CD8-positive, alpha-beta memory T cell (primary cell): ENCODE measurements around the gene OR7C1. TPM values are rescaled to one million over a fixed set of nuclear protein-coding genes. Genes with fewer than 3 reads are reported as not detected.
"Not testable (repeated sequence)": the region's sequence is repeated elsewhere in the genome, so short reads cannot be mapped to it uniquely, and the experiment has no call there.

Experiments
- CTCF ChIA-PET: fragments of 350-600 bp; sonication (Branson Sonifier 250); formaldehyde crosslinking; loops from one replicate; lab custom pipeline; 2021; ENCODE audit warnings: antibody characterized with exemption; lab: Charles Lee
- POLR2A ChIA-PET: fragments of 350-600 bp; sonication (Branson Sonifier 250); formaldehyde crosslinking; loops from one replicate; lab custom pipeline; 2021; ENCODE audit warnings: antibody characterized with exemption; lab: Charles Lee
- DNase-seq, 5 donors: peaks; one replicate each; pipeline versions ENCODE4 v3.0.0 to v3.0.0-alpha.2; 2020 to 2022; ENCODE audit warnings: mixed read lengths in 1 of 5
- H3K27ac ChIP-seq: one replicate; pipeline ENCODE4 v1.7.0; 2013; ENCODE audit warnings: low read depth, mild to moderate bottlenecking, low read length, moderate library complexity
- H3K27me3 ChIP-seq: 2 replicates; pipeline ENCODE4 v1.7.0; 2013; ENCODE audit warnings: low read length, mild to moderate bottlenecking; ENCODE audit not compliant: insufficient read depth, poor library complexity, severe bottlenecking
- H3K36me3 ChIP-seq: 2 replicates; pipeline ENCODE4 v1.7.0; 2013; ENCODE audit warnings: mild to moderate bottlenecking, low read length, moderate library complexity; ENCODE audit not compliant: insufficient read depth
- H3K4me1 ChIP-seq: 2 replicates; pipeline ENCODE4 v1.7.0; 2013; ENCODE audit warnings: mild to moderate bottlenecking, low read length, moderate library complexity; ENCODE audit not compliant: insufficient read depth
- H3K4me3 ChIP-seq: 2 replicates; pipeline ENCODE4 v1.7.0; 2013; ENCODE audit warnings: mild to moderate bottlenecking, low read length
- H3K9me3 ChIP-seq: 2 replicates; pipeline ENCODE4 v1.7.0; 2013; ENCODE audit warnings: mild to moderate bottlenecking, low read length
- H3K27ac Mint-ChIP-seq, 8 donors: one replicate each; pipeline ENCODE4 v1.8.0; 2020 to 2021; ENCODE audit warnings: mixed read lengths in 8 of 8, mild to moderate bottlenecking in 6 of 8, inconsistent platforms in 3 of 8, moderate library complexity in 3 of 8
- H3K27me3 Mint-ChIP-seq, 2 donors: one replicate each; pipeline ENCODE4 v1.8.0; 2020 to 2021; ENCODE audit warnings: mixed read lengths in 2 of 2, mild to moderate bottlenecking in 1 of 2, moderate library complexity in 1 of 2
- H3K36me3 Mint-ChIP-seq, 3 donors: one replicate each; pipeline ENCODE4 v1.8.0; 2020 to 2021; ENCODE audit warnings: mixed read lengths in 3 of 3, inconsistent platforms in 1 of 3, mild to moderate bottlenecking in 1 of 3
- H3K4me1 Mint-ChIP-seq, 3 donors: one replicate each; pipeline ENCODE4 v1.8.0; 2020 to 2021; ENCODE audit warnings: mixed read lengths in 3 of 3, inconsistent platforms in 1 of 3, mild to moderate bottlenecking in 1 of 3
- H3K4me3 Mint-ChIP-seq, 7 donors: one replicate each; pipeline ENCODE4 v1.8.0; 2020 to 2021; ENCODE audit warnings: mixed read lengths in 7 of 7, mild to moderate bottlenecking in 6 of 7, moderate library complexity in 4 of 7, inconsistent platforms in 2 of 7
- H3K9me3 Mint-ChIP-seq, 5 donors: one replicate each; pipeline ENCODE4 v1.8.0; 2020 to 2022; ENCODE audit warnings: mixed read lengths in 5 of 5, mild to moderate bottlenecking in 3 of 5, moderate library complexity in 2 of 5, inconsistent platforms in 1 of 5
- polyA plus RNA-seq: library from polyadenylated mRNA; unstranded; fragments of 300-500 nt; fragmentation: Illumina TruSeq; gene quantifications from one replicate; pipeline ENCODE4 v1.2.3, GENCODE V29; 2021
- total RNA-seq, 2 experiments: library from RNA; stranded (reverse); gene quantifications; one replicate each; pipeline ENCODE4 v1.2.3, GENCODE V29; 2021

Gene OR7C1
- total and polyA plus RNA-seq, 3 experiments from 2014 or later = not detected

GRCh38 chr19:14768001-14768400 lies 67.0 kb downstream of the OR7C1 start:
- peaks cover 0 to 2% (median 0%) of the 10 kb centered on the region in 3 donors for H3K36me3 Mint-ChIP-seq
- H3K9me3 Mint-ChIP-seq = no peaks in the 10 kb centered on the region
- H3K4me3 ChIP-seq = no peak overlapping the region
- CTCF ChIA-PET = no interaction called here
- H3K36me3 ChIP-seq = no peaks in the 10 kb centered on the region
- no peak overlapping the region for H3K4me3 Mint-ChIP-seq
- H3K4me1 ChIP-seq = no peaks in the 10 kb centered on the region
- H3K27me3 Mint-ChIP-seq = peaks cover 13 to 33% of the 10 kb centered on the region in 2 donors
- no peaks in the 10 kb centered on the region for H3K4me1 Mint-ChIP-seq
- POLR2A ChIA-PET = no interaction called here
- H3K27ac ChIP-seq = no peak overlapping the region
- no peaks in the 10 kb centered on the region for H3K27me3 ChIP-seq
- H3K27ac Mint-ChIP-seq = no peak overlapping the region
- no peaks in the 10 kb centered on the region for H3K9me3 ChIP-seq
- DNase-seq = no peak

GRCh38 chr19:14767466-14767971 lies 67.5 kb downstream of the OR7C1 start:
- no peak overlapping the region for H3K27ac Mint-ChIP-seq
- H3K36me3 Mint-ChIP-seq = peaks cover 0 to 2% (median 0%) of the 10 kb centered on the region in 3 donors
- peaks cover 13 to 32% of the 10 kb centered on the region in 2 donors for H3K27me3 Mint-ChIP-seq
- H3K4me3 ChIP-seq = no peak overlapping the region
- ChIA-PET CTCF (no interaction called here), POLR2A (no interaction called here)
- no peaks in the 10 kb centered on the region for H3K9me3 ChIP-seq
- no peaks in the 10 kb centered on the region for H3K4me1 ChIP-seq
- no peak overlapping the region for H3K4me3 Mint-ChIP-seq
- no peaks in the 10 kb centered on the region for H3K27me3 ChIP-seq
- no peak overlapping the region for H3K27ac ChIP-seq
- H3K4me1 Mint-ChIP-seq = no peaks in the 10 kb centered on the region
- H3K36me3 ChIP-seq = no peaks in the 10 kb centered on the region
- H3K9me3 Mint-ChIP-seq = no peaks in the 10 kb centered on the region
- no peak for DNase-seq

- H3K4me3 ChIP-seq, H3K27ac ChIP-seq, H3K36me3 ChIP-seq, H3K36me3 Mint-ChIP-seq, H3K9me3 ChIP-seq, H3K4me1 Mint-ChIP-seq, DNase-seq, H3K4me3 Mint-ChIP-seq, H3K9me3 Mint-ChIP-seq, H3K4me1 ChIP-seq, H3K27me3 ChIP-seq, CTCF ChIA-PET: not testable (repeated sequence)
- peaks cover 13 to 34% of the 10 kb centered on the region in 2 donors for H3K27me3 Mint-ChIP-seq
- H3K27ac Mint-ChIP-seq = peak overlapping the region in 1 of 8 donors; percentile 64
- POLR2A ChIA-PET = interaction anchor here (0.6 kb wide), 1 partner anchor 368 kb away, joined by 3 read pairs; no protein-coding TSS in a partner anchor
Measured at GRCh38 chr19:14765841-14766240, 69.1 kb downstream of the OR7C1 start.

- H3K27me3 Mint-ChIP-seq = peaks cover 13 to 37% of the 10 kb centered on the region in 2 donors
Measured at GRCh38 chr19:14765403-14765802, 69.6 kb downstream of the OR7C1 start.

GRCh38 chr19:14764401-14764800 lies 70.6 kb downstream of the OR7C1 start:
- CTCF ChIA-PET = no interaction called here
- H3K36me3 ChIP-seq = no peaks in the 10 kb centered on the region
- POLR2A ChIA-PET = interaction anchor here (0.7 kb wide), 1 partner anchor 12 kb away, joined by 3 read pairs; no protein-coding TSS in a partner anchor
- no peak overlapping the region for H3K27ac ChIP-seq
- DNase-seq = no peak
- H3K27me3 Mint-ChIP-seq = peaks cover 8 to 38% of the 10 kb centered on the region in 2 donors
- no peaks in the 10 kb centered on the region for H3K27me3 ChIP-seq
- H3K4me3 ChIP-seq = no peak overlapping the region
- no peaks in the 10 kb centered on the region for H3K4me1 Mint-ChIP-seq
- H3K4me3 Mint-ChIP-seq = no peak overlapping the region
- peak overlapping the region in 1 of 8 donors; percentile 77 for H3K27ac Mint-ChIP-seq
- peaks cover 0 to 2% (median 0%) of the 10 kb centered on the region in 3 donors for H3K36me3 Mint-ChIP-seq
- H3K9me3 ChIP-seq = no peaks in the 10 kb centered on the region
- H3K4me1 ChIP-seq = no peaks in the 10 kb centered on the region
- H3K9me3 Mint-ChIP-seq = peaks cover 0 to 5% (median 0%) of the 10 kb centered on the region in 5 donors

More at GRCh38 chr19:14765403-14765802, 69.6 kb downstream of the OR7C1 start:
- DNase-seq, H3K4me1 ChIP-seq, H3K27ac ChIP-seq, H3K9me3 Mint-ChIP-seq, H3K4me3 ChIP-seq, H3K36me3 Mint-ChIP-seq, H3K27me3 ChIP-seq, H3K9me3 ChIP-seq, CTCF ChIA-PET, H3K4me3 Mint-ChIP-seq, H3K36me3 ChIP-seq, H3K4me1 Mint-ChIP-seq: not testable (repeated sequence)
- peak overlapping the region in 4 of 8 donors; percentile 56 to 85 (median 68) for H3K27ac Mint-ChIP-seq
- POLR2A ChIA-PET = interaction anchor here (0.6 kb wide), 1 partner anchor 368 kb away, joined by 3 read pairs; no protein-coding TSS in a partner anchor

GRCh38 chr19:14763497-14764145 lies 71.4 kb downstream of the OR7C1 start:
- Mint-ChIP-seq H3K27me3 (peaks cover 8 to 41% of the 10 kb centered on the region in 2 donors), H3K9me3 (peaks cover 0 to 5% (median 0%) of the 10 kb centered on the region in 5 donors), H3K4me1 (no peaks in the 10 kb centered on the region), H3K36me3 (peaks cover 0 to 2% (median 0%) of the 10 kb centered on the region in 3 donors), H3K4me3 (no peak overlapping the region), H3K27ac (peak overlapping the region in 1 of 8 donors; percentile 50)
- POLR2A ChIA-PET = no interaction called here
- H3K27ac ChIP-seq = no peak overlapping the region
- H3K4me1 ChIP-seq = no peaks in the 10 kb centered on the region
- CTCF ChIA-PET = no interaction called here
- no peak for DNase-seq
- H3K9me3 ChIP-seq = no peaks in the 10 kb centered on the region
- no peaks in the 10 kb centered on the region for H3K36me3 ChIP-seq
- H3K27me3 ChIP-seq = no peaks in the 10 kb centered on the region
- no peak overlapping the region for H3K4me3 ChIP-seq

- no peak overlapping the region for H3K27ac ChIP-seq
- Mint-ChIP-seq H3K27ac (no peak overlapping the region), H3K4me1 (no peaks in the 10 kb centered on the region), H3K36me3 (peaks cover 0 to 2% (median 0%) of the 10 kb centered on the region in 3 donors), H3K27me3 (peaks cover 4 to 33% of the 10 kb centered on the region in 2 donors), H3K4me3 (no peak overlapping the region), H3K9me3 (peaks cover 0 to 5% (median 0%) of the 10 kb centered on the region in 5 donors)
- no peaks in the 10 kb centered on the region for H3K27me3 ChIP-seq
- no peak overlapping the region for H3K4me3 ChIP-seq
- ChIA-PET POLR2A (no interaction called here), CTCF (no interaction called here)
- no peaks in the 10 kb centered on the region for H3K4me1 ChIP-seq
- H3K36me3 ChIP-seq = no peaks in the 10 kb centered on the region
- DNase-seq = no peak
- no peaks in the 10 kb centered on the region for H3K9me3 ChIP-seq
Measured at GRCh38 chr19:14762111-14762510, 72.9 kb downstream of the OR7C1 start.

- H3K36me3 ChIP-seq = no peaks in the 10 kb centered on the region
- DNase-seq = no peak
- H3K27me3 ChIP-seq = no peaks in the 10 kb centered on the region
- peaks cover 4 to 33% of the 10 kb centered on the region in 2 donors for H3K27me3 Mint-ChIP-seq
- no peak overlapping the region for H3K27ac Mint-ChIP-seq
- H3K9me3 Mint-ChIP-seq = peaks cover 0 to 5% (median 0%) of the 10 kb centered on the region in 5 donors
- ChIA-PET CTCF (no interaction called here), POLR2A (no interaction called here)
- no peaks in the 10 kb centered on the region for H3K4me1 ChIP-seq
- no peak overlapping the region for H3K4me3 ChIP-seq
- H3K27ac ChIP-seq = no peak overlapping the region
- H3K4me1 Mint-ChIP-seq = no peaks in the 10 kb centered on the region
- H3K4me3 Mint-ChIP-seq = no peak overlapping the region
- no peaks in the 10 kb centered on the region for H3K9me3 ChIP-seq
- H3K36me3 Mint-ChIP-seq = peaks cover 0 to 2% (median 0%) of the 10 kb centered on the region in 3 donors
Measured at GRCh38 chr19:14761607-14762006, 73.4 kb downstream of the OR7C1 start.
